ENCODE results near the gene MCTS1. TPM values are rescaled to one million over a fixed set of nuclear protein-coding genes. Genes with fewer than 3 reads are reported as not detected.
A peak's percentile ranks its signal among the peaks of the same experiment; 100 is the strongest.

Gene MCTS1
- total and polyA plus RNA-seq, 4 donors, result 22.6 to 43.2 (median 38.8) TPM

- ATAC-seq (ENCODE audit: insufficient read depth, low FRiP score) (no peak), DNase-seq (no peak)
- Histone ChIP-seq H3K9ac (ENCODE audit: insufficient read depth in 1 of 2, low read length in 2 of 2) (no peak overlapping the region), H3K27me3 (ENCODE audit: control insufficient read depth in 3 of 3, insufficient read depth in 3 of 3, low read length in 2 of 3) (no peaks in the 10 kb centered on the region), H3K4me1 (ENCODE audit: control insufficient read depth in 5 of 5, insufficient read depth in 5 of 5, low read length in 5 of 5) (no peaks in the 10 kb centered on the region), H3K4me3 (no peak overlapping the region), H3K27ac (ENCODE audit: low read depth in 1 of 2, low read length in 1 of 2) (no peak overlapping the region), H3K36me3 (ENCODE audit: control insufficient read depth in 4 of 4, insufficient read depth in 4 of 4, low read length in 4 of 4) (no peaks in the 10 kb centered on the region), H3K9me3 (ENCODE audit: control insufficient read depth in 4 of 4, insufficient read depth in 3 of 4, low read length in 3 of 4) (no peaks in the 10 kb centered on the region)
- TF ChIP-seq CTCF (IDR thresholded peaks at IDR 0.05; ENCODE audit: control extremely low read depth, extremely low read depth), result no peak
- WGBS, 2 donors, result 66 to 91% methylated on average over 18 of the region's 18 CpGs
These were observed 28.4 kb upstream of the MCTS1 start for GRCh38 chrX:120575379-120576114.

- H3K9ac ChIP-seq (ENCODE audit: insufficient read depth in 1 of 2, low read length in 2 of 2), result no peak overlapping the region
- no peak overlapping the region for H3K4me3 ChIP-seq
- 84 to 98% methylated on average over 2 of the region's 2 CpGs for WGBS, 2 donors
- DNase-seq (no peak), ATAC-seq (ENCODE audit: insufficient read depth, low FRiP score) (no peak)
- H3K4me1 ChIP-seq (ENCODE audit: control insufficient read depth in 5 of 5, insufficient read depth in 5 of 5, low read length in 5 of 5), result no peaks in the 10 kb centered on the region
- no peak overlapping the region for H3K27ac ChIP-seq (ENCODE audit: low read depth in 1 of 2, low read length in 1 of 2)
- H3K9me3 ChIP-seq (ENCODE audit: control insufficient read depth in 4 of 4, insufficient read depth in 3 of 4, low read length in 3 of 4), result no peaks in the 10 kb centered on the region
- no peak for TF ChIP-seq CTCF (IDR thresholded peaks at IDR 0.05; ENCODE audit: control extremely low read depth, extremely low read depth)
- H3K27me3 ChIP-seq (ENCODE audit: control insufficient read depth in 3 of 3, insufficient read depth in 3 of 3, low read length in 2 of 3), result peaks cover 0 to 2% (median 0%) of the 10 kb centered on the region in 3 donors
- H3K36me3 ChIP-seq (ENCODE audit: control insufficient read depth in 4 of 4, insufficient read depth in 4 of 4, low read length in 4 of 4), result no peaks in the 10 kb centered on the region
These were observed 18.2 kb upstream of the MCTS1 start for GRCh38 chrX:120585702-120586101.

GRCh38 chrX:120604361-120604782, 471 bp downstream of the MCTS1 start:
- WGBS, 2 donors, result 1 to 25% methylated on average over 5 of the region's 5 CpGs
- Histone ChIP-seq H3K4me3 (peak overlapping the region; percentile 44), H3K27ac (ENCODE audit: low read depth in 1 of 2, low read length in 1 of 2) (peak overlapping the region; percentile 82 to 86), H3K27me3 (ENCODE audit: control insufficient read depth in 3 of 3, insufficient read depth in 3 of 3, low read length in 2 of 3) (no peaks in the 10 kb centered on the region), H3K4me1 (ENCODE audit: control insufficient read depth in 5 of 5, insufficient read depth in 5 of 5, low read length in 5 of 5) (peaks cover 0 to 8% (median 0%) of the 10 kb centered on the region in 5 donors), H3K9ac (ENCODE audit: insufficient read depth in 1 of 2, low read length in 2 of 2) (peak overlapping the region; percentile 75 to 82), H3K36me3 (ENCODE audit: control insufficient read depth in 4 of 4, insufficient read depth in 4 of 4, low read length in 4 of 4) (no peaks in the 10 kb centered on the region), H3K9me3 (ENCODE audit: control insufficient read depth in 4 of 4, insufficient read depth in 3 of 4, low read length in 3 of 4) (no peaks in the 10 kb centered on the region)
- ATAC-seq (ENCODE audit: insufficient read depth, low FRiP score) (peak; percentile 61), DNase-seq (peak; percentile 31 to 63 (median 62))
- no peak for TF ChIP-seq CTCF (IDR thresholded peaks at IDR 0.05; ENCODE audit: control extremely low read depth, extremely low read depth)
